ENCODE data around the gene STK10.

DNA sequence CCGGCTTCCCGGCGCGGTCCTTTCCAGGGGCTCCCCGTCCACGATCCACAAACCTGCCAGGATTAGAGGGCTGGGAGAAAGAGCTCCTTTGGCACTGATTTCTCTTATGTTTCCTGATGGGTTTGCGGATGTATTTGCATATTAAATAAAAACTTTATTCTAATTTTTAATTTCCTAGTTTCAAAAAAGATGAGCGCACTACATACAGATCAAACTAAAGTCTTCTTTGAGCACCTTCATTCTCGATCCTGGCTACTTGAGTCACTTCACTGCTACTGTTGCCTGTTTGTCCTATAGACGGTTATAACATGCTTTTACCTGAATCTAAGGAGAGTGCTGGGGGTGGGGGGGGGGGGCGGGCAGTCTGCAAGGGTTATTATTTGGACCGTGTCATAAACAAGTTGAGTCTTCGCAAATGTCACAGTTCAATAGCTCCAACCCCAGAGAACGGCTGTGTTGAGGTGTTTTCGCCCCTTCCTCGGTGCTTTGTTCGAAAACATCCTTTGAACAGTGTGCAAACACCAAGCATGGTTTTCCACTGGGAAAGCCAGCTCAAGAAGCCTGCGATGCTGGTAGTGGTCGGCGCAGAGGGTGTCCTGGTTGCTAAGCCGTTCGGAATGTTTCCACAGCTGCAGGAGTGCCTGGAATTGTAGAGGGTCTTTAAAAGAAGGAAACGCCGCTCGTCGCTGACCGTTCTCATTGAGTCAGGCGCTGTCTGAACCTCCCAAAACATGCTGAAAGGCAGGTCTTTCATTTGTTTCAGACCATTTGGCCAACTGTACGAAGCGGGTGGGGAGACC is 1.1 kb upstream of the STK10 start:
- TF ChIP-seq HDGF (IDR thresholded peaks at IDR 0.05; ENCODE audit: borderline replicate concordance) (no peak), ELF4 (IDR thresholded peaks at IDR 0.05) (no peak), BHLHE40 (IDR thresholded peaks at IDR 0.05; ENCODE audit: borderline replicate concordance) (no peak)
